Mesothelial cell of epicardium (in vitro differentiated cells): ENCODE results near the gene EIF5B. TPM values are rescaled to one million over a fixed set of nuclear protein-coding genes. Genes with fewer than 3 reads are reported as not detected.

ENCODE experiments used
- DNase-seq, 2 experiments: peaks; one replicate each; pipeline ENCODE4 v3.0.0; 2021; ENCODE audit warnings: low spot score in 2 of 2; ENCODE audit not compliant: unreplicated experiment in 2 of 2
- H3K27ac Mint-ChIP-seq: 2 replicates; pipeline ENCODE4 v1.8.0; 2021; ENCODE audit warnings: mixed read lengths
- H3K27me3 Mint-ChIP-seq: 2 replicates; pipeline ENCODE4 v1.8.0; 2021; ENCODE audit warnings: low read depth, mixed read lengths
- H3K36me3 Mint-ChIP-seq: 2 replicates; pipeline ENCODE4 v1.8.0; 2021; ENCODE audit warnings: mixed read lengths
- H3K4me1 Mint-ChIP-seq: 2 replicates; pipeline ENCODE4 v1.8.0; 2021; ENCODE audit warnings: mixed read lengths
- H3K4me3 Mint-ChIP-seq: 2 replicates; pipeline ENCODE4 v1.8.0; 2021; ENCODE audit warnings: mild to moderate bottlenecking, moderate library complexity, mixed read lengths
- H3K9me3 Mint-ChIP-seq: 2 replicates; pipeline ENCODE4 v1.8.0; 2021; ENCODE audit warnings: mixed read lengths
- CTCF ChIP-seq: fragments of 200-600 bp; sonication (generic); IDR thresholded peaks from one replicate; pipeline ENCODE4 v1.5.0; 2021; ENCODE audit warnings: antibody characterized with exemption; ENCODE audit not compliant: unreplicated experiment
- total RNA-seq: library from RNA; stranded (reverse); gene quantifications from 3 replicates; pipeline ENCODE4 v1.2.1, GENCODE V29; 2021

Gene EIF5B
- total RNA-seq, 1 donor from 2014 or later = 45.3 TPM

GRCh38 chr2:99430614-99431291, 93.6 kb downstream of the EIF5B start:
- peaks cover 20% of the 10 kb centered on the region for H3K36me3 Mint-ChIP-seq
- peak overlapping the region; percentile 58 for H3K27ac Mint-ChIP-seq
- DNase-seq = no peak

GRCh38 chr2:99431587-99432275, 94.5 kb downstream of the EIF5B start:
- no peak for TF ChIP-seq CTCF
- Mint-ChIP-seq H3K4me3 (no peak overlapping the region), H3K27me3 (no peaks in the 10 kb centered on the region), H3K36me3 (peaks cover 22% of the 10 kb centered on the region), H3K4me1 (no peaks in the 10 kb centered on the region), H3K27ac (no peak overlapping the region), H3K9me3 (no peaks in the 10 kb centered on the region)
- no peak for DNase-seq

More at GRCh38 chr2:99430614-99431291, 93.6 kb downstream of the EIF5B start:
- TF ChIP-seq CTCF = no peak
- no peaks in the 10 kb centered on the region for H3K4me1 Mint-ChIP-seq
- no peaks in the 10 kb centered on the region for H3K9me3 Mint-ChIP-seq
- H3K27me3 Mint-ChIP-seq = no peaks in the 10 kb centered on the region
- H3K4me3 Mint-ChIP-seq = no peak overlapping the region

- no peaks in the 10 kb centered on the region for H3K4me1 Mint-ChIP-seq
- H3K36me3 Mint-ChIP-seq = peaks cover 21% of the 10 kb centered on the region
- no peak for TF ChIP-seq CTCF
- H3K27me3 Mint-ChIP-seq = no peaks in the 10 kb centered on the region
- no peak overlapping the region for H3K27ac Mint-ChIP-seq
- no peak for DNase-seq
- no peak overlapping the region for H3K4me3 Mint-ChIP-seq
- no peaks in the 10 kb centered on the region for H3K9me3 Mint-ChIP-seq
Measured at GRCh38 chr2:99433340-99433739, 96.2 kb downstream of the EIF5B start.

- Mint-ChIP-seq H3K4me1 (no peaks in the 10 kb centered on the region), H3K27ac (no peak overlapping the region), H3K27me3 (no peaks in the 10 kb centered on the region), H3K9me3 (no peaks in the 10 kb centered on the region), H3K36me3 (peaks cover 22% of the 10 kb centered on the region), H3K4me3 (no peak overlapping the region)
- no peak for DNase-seq
- no peak for TF ChIP-seq CTCF
Measured at GRCh38 chr2:99436874-99437273, 99.7 kb downstream of the EIF5B start.

GRCh38 chr2:99439971-99440505, 102.8 kb downstream of the EIF5B start:
- Mint-ChIP-seq H3K36me3 (peaks cover 20% of the 10 kb centered on the region), H3K4me3 (no peak overlapping the region), H3K4me1 (no peaks in the 10 kb centered on the region), H3K27me3 (no peaks in the 10 kb centered on the region), H3K9me3 (no peaks in the 10 kb centered on the region), H3K27ac (peak overlapping the region; percentile 39)
- no peak for DNase-seq
- no peak for TF ChIP-seq CTCF
